GM23248 (cell line): ENCODE data around the gene C22orf31. TPM values are rescaled to one million over a fixed set of nuclear protein-coding genes. Genes with fewer than 3 reads are reported as not detected.

Source experiments
- DNase-seq: peaks from one replicate; pipeline ENCODE4 v3.0.0-alpha.2; 2015
- H2AFZ ChIP-seq: fragments of 200-600 bp; sonication (generic); 2 replicates; pipeline ENCODE4 v1.6.1; 2016; ENCODE audit warnings: antibody characterized with exemption
- H3F3A ChIP-seq: fragments of 200-600 bp; sonication (generic); 2 replicates; pipeline ENCODE4 v1.6.1; 2016; ENCODE audit warnings: mild to moderate bottlenecking, antibody characterized with exemption, mixed run types; ENCODE audit not compliant: insufficient read depth
- H3K27ac ChIP-seq: fragments of 200-600 bp; sonication (generic); 2 replicates; pipeline ENCODE4 v1.5.1; 2016; ENCODE audit warnings: mild to moderate bottlenecking
- H3K27me3 ChIP-seq: fragments of 200-600 bp; sonication (generic); replicated peaks from 2 replicates; pipeline ENCODE4 v1.6.1; 2016; ENCODE audit warnings: mild to moderate bottlenecking; ENCODE audit not compliant: insufficient read depth
- H3K36me3 ChIP-seq: fragments of 200-600 bp; sonication (generic); 2 replicates; pipeline ENCODE4 v1.6.1; 2016; ENCODE audit warnings: low read depth, mild to moderate bottlenecking
- H3K4me1 ChIP-seq: fragments of 200-600 bp; sonication (generic); 2 replicates; pipeline ENCODE4 v1.6.1; 2016; ENCODE audit warnings: mild to moderate bottlenecking; ENCODE audit not compliant: insufficient read depth
- H3K4me2 ChIP-seq: fragments of 200-600 bp; sonication (generic); one replicate; pipeline ENCODE4 v1.6.1; 2016; ENCODE audit warnings: mild to moderate bottlenecking; ENCODE audit not compliant: unreplicated experiment
- H3K4me3 ChIP-seq: fragments of 200-600 bp; sonication (generic); 2 replicates; pipeline ENCODE4 v1.5.1; 2016; ENCODE audit warnings: mild to moderate bottlenecking
- H3K79me2 ChIP-seq: fragments of 200-600 bp; sonication (generic); 2 replicates; pipeline ENCODE4 v1.6.1; 2016; ENCODE audit warnings: mild to moderate bottlenecking; ENCODE audit not compliant: insufficient read depth
- H3K9ac ChIP-seq: fragments of 200-600 bp; sonication (generic); 2 replicates; pipeline ENCODE4 v1.6.1; 2016; ENCODE audit warnings: mild to moderate bottlenecking
- H3K9me2 ChIP-seq: fragments of 200-600 bp; sonication (generic); 2 replicates; pipeline ENCODE4 v1.6.1; 2016; ENCODE audit warnings: mixed run types, mild to moderate bottlenecking, moderate library complexity; ENCODE audit not compliant: insufficient read depth
- H3K9me3 ChIP-seq: fragments of 200-600 bp; sonication (generic); one replicate; pipeline ENCODE4 v1.6.1; 2017; ENCODE audit warnings: low read depth
- H4K20me1 ChIP-seq: fragments of 200-600 bp; sonication (generic); 2 replicates; pipeline ENCODE4 v1.6.0; 2016; ENCODE audit not compliant: insufficient read depth
- EZH2 ChIP-seq: fragments of 200-600 bp; sonication (generic); IDR thresholded peaks from 2 replicates; pipeline ENCODE4 v1.6.1; 2018; ENCODE audit warnings: antibody characterized with exemption, mild to moderate bottlenecking; ENCODE audit not compliant: insufficient read depth, poor library complexity, severe bottlenecking
- EZH2phosphoT487 ChIP-seq: fragments of 200-600 bp; sonication (generic); IDR thresholded peaks from 2 replicates; pipeline ENCODE4 v1.6.1; 2018; ENCODE audit warnings: antibody characterized with exemption, moderate library complexity, mild to moderate bottlenecking, low read depth; ENCODE audit not compliant: insufficient read depth
- WGBS, 2 experiments: methylation state at CpG; one replicate each; pipeline ENCODE4 v1.1.6; 2015 to 2017; ENCODE audit warnings: low lambda C conversion rate in 2 of 2, low coverage in 1 of 2; ENCODE audit errors: missing lambda C conversion rate in 2 of 2; 5-methylcytosine and 5-hydroxymethylcytosine counted together
- in situ Hi-C: fragments of 300-500 bp; cut with MboI; formaldehyde crosslinking; loops from 2 replicates; pipeline ENCODE4 v1.15.0; 2020
- polyA plus RNA-seq: library from polyadenylated mRNA; unstranded; fragments of >200 nt; fragmentation: Nextera tagmentation; extraction: Ambion mirVana; gene quantifications from 2 replicates; pipeline ENCODE4 v1.2.1, GENCODE V29; 2016
- total RNA-seq: library from RNA; depleted of rRNA; stranded (reverse); fragments of >200 nt; shearing (Covaris generic); gene quantifications from 2 replicates; pipeline ENCODE4 v1.2.3, GENCODE V29; 2014

The C22orf31 gene
- total and polyA plus RNA-seq, 2 experiments from 2014 or later, result not detected

DNA sequence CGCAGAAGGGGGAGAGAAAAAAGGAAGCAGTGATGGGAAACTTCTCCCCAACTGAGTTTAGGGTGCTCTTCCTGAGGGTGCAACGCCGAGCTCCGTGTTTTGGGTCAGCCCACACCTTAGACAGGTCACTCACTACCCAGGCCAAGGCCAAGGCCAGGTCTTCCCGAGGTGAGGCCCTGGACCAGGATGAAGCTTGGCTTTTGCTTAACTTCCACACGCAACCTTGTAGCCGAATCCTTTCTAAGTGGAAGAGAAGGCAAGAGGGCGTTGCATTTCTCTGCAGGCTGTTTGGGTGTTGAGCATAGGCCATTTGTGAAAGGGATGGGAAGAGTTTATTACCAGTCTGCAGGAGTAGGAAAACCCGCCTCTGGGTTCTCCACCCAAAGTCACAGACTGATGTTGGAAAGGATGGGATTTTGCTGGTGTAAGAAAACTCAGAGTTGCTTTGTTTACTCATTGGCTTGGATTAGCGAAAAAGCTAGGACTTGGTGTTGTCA is 12.7 kb upstream of the C22orf31 start:
- Histone ChIP-seq H3K9ac (no peak overlapping the region), H3F3A (peaks cover 3% of the 10 kb centered on the region; the same call in 1 of the 2 replicates), H3K27me3 (no peaks in the 10 kb centered on the region), H3K4me1 (peaks cover 8% of the 10 kb centered on the region; the same call in 1 of the 2 replicates), H3K27ac (no peak overlapping the region), H4K20me1 (no peaks in the 10 kb centered on the region), H3K79me2 (no peaks in the 10 kb centered on the region), H3K4me3 (peak overlapping the region; percentile 70; the same call in 1 of the 2 replicates), H3K9me3 (no peaks in the 10 kb centered on the region), H3K9me2 (no peaks in the 10 kb centered on the region), H3K36me3 (no peaks in the 10 kb centered on the region), H2AFZ (peak overlapping the region; percentile 76), H3K4me2 (peak overlapping the region; percentile 74)
- WGBS, 2 experiments, result 33 to 38% methylated on average over 10 of the region's 10 CpGs
- peak; percentile 13 for DNase-seq
- TF ChIP-seq EZH2phosphoT487, result no peak
- TF ChIP-seq EZH2, result no peak
- in situ Hi-C loops, result no loop called here

DNA sequence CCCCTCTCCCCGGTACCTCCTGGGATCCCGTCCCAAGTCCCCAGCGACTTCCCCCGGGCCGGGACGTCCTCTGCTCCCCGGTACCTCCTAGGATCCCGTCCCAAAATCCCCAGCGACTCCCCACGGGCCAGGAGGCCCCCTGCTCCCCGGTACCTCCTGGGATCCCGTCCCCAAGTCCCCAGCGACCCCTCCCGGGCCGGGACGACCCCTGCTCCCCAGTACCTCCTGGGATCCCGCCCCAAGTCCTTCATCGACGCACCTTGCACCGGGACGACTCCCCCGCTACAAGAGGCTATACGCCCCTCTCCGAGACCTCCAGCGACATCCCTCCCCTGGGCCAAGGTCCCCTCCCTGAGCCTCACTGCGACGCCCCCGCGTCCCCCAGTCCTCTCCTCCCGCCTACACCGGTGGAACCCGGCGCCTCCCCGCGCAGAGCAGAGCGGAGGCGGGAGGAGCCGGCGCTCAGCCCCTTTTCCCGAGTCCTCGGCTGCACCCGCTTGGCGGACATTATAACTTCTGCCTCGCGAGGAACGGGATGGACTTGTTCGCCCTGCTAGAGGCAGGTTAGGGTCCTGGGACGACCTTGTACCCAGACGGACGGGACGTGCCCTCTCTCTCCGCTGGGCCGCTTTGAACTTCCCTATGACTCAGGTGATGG is 12.1 kb upstream of the C22orf31 start:
- in situ Hi-C loops, result no loop called here
- Histone ChIP-seq H3K27ac (no peak overlapping the region), H3K4me3 (peak overlapping the region; percentile 70), H3F3A (peaks cover 3% of the 10 kb centered on the region; the same call in 1 of the 2 replicates), H2AFZ (peak overlapping the region; percentile 76), H4K20me1 (no peaks in the 10 kb centered on the region), H3K27me3 (no peaks in the 10 kb centered on the region), H3K9ac (peak overlapping the region; percentile 56), H3K4me2 (peak overlapping the region; percentile 74), H3K79me2 (no peaks in the 10 kb centered on the region), H3K4me1 (peaks cover 8% of the 10 kb centered on the region; the same call in 1 of the 2 replicates), H3K9me2 (no peaks in the 10 kb centered on the region), H3K9me3 (no peaks in the 10 kb centered on the region), H3K36me3 (no peaks in the 10 kb centered on the region)
- 7 to 8% methylated on average over 24 to 53 of the region's 53 CpGs for WGBS, 2 experiments
- TF ChIP-seq EZH2 (no peak), EZH2phosphoT487 (no peak)
- peak; percentile 68 for DNase-seq

DNA sequence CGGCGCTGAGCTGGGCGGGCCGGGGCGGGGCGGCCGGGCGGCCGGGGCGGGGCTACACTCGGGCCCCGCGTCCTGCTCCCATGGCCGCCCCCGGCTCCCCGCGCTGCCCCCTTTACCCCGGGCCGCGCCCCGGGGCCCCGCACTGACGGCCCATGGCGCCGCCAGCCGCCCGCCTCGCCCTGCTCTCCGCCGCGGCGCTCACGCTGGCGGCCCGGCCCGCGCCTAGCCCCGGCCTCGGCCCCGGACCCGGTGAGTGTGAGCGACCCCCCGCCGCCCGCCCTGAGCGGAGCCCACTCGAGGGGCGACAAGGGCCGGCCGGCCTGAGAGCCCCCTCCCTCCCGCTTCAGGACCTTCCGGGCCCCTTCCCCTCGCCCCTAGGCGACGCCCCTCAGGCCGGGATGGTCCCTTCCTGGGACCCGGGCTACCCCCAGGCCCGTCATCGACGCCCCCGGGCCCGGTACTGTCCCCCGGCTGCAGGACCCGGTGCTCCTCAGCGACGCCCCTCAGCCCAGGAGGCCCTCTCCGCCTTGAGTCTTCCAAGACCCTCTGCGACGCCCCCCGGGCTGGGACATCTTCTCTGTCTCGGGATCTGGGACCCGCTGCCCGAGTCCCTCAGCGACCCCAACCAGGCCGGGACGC is 11.5 kb upstream of the C22orf31 start, which contains the start of gene KREMEN1:
Gene KREMEN1 (plus strand): TSS at position 57 of the 639 bp plus-strand sequence. CDS start 96 bp downstream, at position 153.
- Histone ChIP-seq H3K4me2 (peak within 1 kb of the TSS; percentile 82), H3K4me1 (peaks cover 8% of the 10 kb centered on the region; the same call in 1 of the 2 replicates), H3K27me3 (no peaks in the 10 kb centered on the region), H3K79me2 (no peaks in the 10 kb centered on the region), H3K9me3 (no peaks in the 10 kb centered on the region), H3K27ac (no peak within 1 kb of the TSS), H3K9ac (peak within 1 kb of the TSS; percentile 56), H3K4me3 (peak within 1 kb of the TSS; percentile 70), H3K9me2 (no peaks in the 10 kb centered on the region), H2AFZ (peak within 1 kb of the TSS; percentile 76), H3K36me3 (no peaks in the 10 kb centered on the region), H4K20me1 (no peaks in the 10 kb centered on the region), H3F3A (peaks cover 3% of the 10 kb centered on the region; the same call in 1 of the 2 replicates)
- WGBS, 2 experiments, result 2% methylated on average over 7 to 47 of the region's 76 CpGs
- no peak for TF ChIP-seq EZH2
- TF ChIP-seq EZH2phosphoT487, result no peak
- in situ Hi-C loops, result no loop called here
- no peak for DNase-seq

DNA sequence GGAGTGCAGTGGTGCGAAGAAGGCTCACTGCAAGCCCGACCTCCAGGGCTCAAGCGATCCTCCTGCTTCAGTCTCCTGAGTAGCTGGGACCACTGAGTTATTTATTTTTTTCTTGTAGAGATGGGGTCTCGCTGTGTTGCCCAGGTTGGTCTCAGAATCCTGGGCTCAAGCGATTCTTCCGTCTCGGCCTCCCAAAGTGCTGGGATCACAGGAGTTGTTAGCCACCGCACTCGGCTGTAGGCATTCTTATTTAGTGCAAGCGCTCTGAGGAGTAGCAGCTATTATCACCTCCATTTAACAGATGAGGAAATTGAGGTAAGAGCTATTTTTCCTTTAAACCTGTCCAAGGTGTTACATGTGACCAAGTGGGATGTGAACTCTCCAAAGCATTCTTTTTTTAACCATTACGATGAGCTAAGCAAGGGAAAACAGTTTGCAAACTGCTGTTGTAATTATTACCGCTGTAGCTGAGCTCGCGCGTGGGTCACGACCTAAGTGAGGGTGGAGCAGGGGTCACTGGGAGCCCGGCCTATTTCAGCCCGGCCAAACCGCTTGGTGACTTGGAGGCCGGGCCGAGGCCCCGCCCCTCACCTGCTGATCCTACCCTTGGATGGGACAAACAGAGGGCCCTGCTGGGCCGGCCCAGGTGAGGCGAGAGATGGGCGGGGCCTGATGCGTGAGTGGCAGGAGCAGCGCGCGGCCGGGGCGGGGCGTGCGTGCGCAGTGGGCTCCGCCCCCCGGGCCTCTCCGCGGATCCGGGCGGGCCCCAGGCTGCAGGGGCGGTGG is 10.8 kb upstream of the C22orf31 start:
- no peaks in the 10 kb centered on the region for H3K27me3 ChIP-seq
- no peak for TF ChIP-seq EZH2
- peak overlapping the region; percentile 82 for H3K4me2 ChIP-seq
- DNase-seq, result peak; percentile 92
- no peak overlapping the region for H3K27ac ChIP-seq
- peak overlapping the region; percentile 65 for H3K4me3 ChIP-seq
- H3K36me3 ChIP-seq, result no peaks in the 10 kb centered on the region
- no peaks in the 10 kb centered on the region for H4K20me1 ChIP-seq
- no peak overlapping the region for H3K9ac ChIP-seq
- no peaks in the 10 kb centered on the region for H3K9me2 ChIP-seq
- H3K9me3 ChIP-seq, result no peaks in the 10 kb centered on the region
- H2AFZ ChIP-seq, result peak overlapping the region; percentile 72
- WGBS, 2 experiments, result 30 to 38% methylated on average over 20 to 26 of the region's 41 CpGs
- no peaks in the 10 kb centered on the region for H3K79me2 ChIP-seq
- peaks cover 8% of the 10 kb centered on the region; the same call in 1 of the 2 replicates for H3K4me1 ChIP-seq
- in situ Hi-C loops, result no loop called here
- peaks cover 3% of the 10 kb centered on the region; the same call in 1 of the 2 replicates for H3F3A ChIP-seq
